ENCODE measurements around the gene CDK6.
"Not testable (repeated sequence)": the region's sequence is repeated elsewhere in the genome, so short reads cannot be mapped to it uniquely, and the experiment has no call there.

CDK6 gene

DNA sequence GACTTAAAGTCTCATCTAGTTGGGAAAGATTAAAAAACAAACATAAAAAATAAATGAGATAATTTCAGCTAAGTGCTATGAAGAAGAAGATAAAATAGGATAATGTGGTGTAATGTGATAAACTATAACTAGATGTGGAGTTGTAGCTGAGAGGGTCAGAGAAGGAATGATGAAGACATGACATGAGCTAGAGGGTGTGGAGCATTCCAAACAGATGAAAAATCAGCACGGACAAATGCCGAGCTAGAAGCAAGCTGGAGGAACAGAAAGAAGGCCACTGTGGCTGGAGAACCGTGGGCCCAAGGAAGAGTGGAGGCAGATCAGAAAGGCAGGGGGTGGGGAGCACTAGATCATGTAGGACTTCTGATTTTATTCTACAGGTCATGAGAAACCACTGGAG, 70.6 kb downstream of the CDK6 start:
- DNase-seq (ENCODE audit: low read depth): peak; percentile 78
- H3K4me3 ChIP-seq (replicated peaks; ENCODE audit: low read depth, low read length): no peak overlapping the region
- TF ChIP-seq, protein P1, sequence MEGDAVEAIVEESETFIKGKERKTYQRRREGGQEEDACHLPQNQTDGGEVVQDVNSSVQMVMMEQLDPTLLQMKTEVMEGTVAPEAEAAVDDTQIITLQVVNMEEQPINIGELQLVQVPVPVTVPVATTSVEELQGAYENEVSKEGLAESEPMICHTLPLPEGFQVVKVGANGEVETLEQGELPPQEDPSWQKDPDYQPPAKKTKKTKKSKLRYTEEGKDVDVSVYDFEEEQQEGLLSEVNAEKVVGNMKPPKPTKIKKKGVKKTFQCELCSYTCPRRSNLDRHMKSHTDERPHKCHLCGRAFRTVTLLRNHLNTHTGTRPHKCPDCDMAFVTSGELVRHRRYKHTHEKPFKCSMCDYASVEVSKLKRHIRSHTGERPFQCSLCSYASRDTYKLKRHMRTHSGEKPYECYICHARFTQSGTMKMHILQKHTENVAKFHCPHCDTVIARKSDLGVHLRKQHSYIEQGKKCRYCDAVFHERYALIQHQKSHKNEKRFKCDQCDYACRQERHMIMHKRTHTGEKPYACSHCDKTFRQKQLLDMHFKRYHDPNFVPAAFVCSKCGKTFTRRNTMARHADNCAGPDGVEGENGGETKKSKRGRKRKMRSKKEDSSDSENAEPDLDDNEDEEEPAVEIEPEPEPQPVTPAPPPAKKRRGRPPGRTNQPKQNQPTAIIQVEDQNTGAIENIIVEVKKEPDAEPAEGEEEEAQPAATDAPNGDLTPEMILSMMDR (IDR thresholded peaks at IDR 0.05; ENCODE audit: low read length, missing control alignments): no peak

DNA sequence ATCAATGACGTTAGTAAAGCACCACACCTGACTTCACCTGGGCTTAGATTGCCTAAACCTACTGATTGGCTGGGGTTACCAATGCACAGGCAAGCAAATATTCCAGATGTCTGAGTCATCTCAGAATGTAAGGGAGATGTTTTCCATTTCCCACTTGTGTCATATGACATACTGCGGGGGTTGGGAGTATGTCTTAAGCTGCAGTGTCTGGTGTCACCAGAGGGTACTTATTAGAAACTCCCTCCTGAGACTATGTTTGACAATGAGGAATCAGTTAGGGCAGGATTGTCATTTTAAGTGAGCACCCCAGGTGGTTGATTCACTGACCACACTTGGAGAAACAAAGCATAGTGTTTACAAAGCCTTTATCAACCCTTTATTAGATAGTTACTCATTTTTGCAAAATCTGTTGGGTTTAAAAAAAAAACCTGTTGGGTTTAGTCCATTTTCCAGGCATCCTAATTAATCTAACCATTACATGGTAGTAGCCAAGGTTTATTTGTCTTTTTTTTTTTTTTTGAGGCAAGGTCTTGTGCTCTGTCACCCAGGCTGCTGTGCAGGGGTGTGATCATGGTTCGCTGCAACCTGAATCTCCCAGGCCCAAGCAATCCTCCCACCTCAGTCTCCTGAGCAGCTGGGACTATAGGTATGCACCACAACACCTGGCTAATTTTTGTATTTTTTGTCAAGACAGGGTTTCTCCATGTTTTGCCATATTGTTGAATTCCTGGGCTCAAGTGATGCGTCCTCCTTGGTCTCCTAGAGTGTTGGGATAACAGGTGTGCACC, 72.5 kb downstream of the CDK6 start:
- H3K4me3 ChIP-seq (replicated peaks; ENCODE audit: low read depth, low read length): no peak overlapping the region
- peak; percentile 65 for DNase-seq (ENCODE audit: low read depth)
- TF ChIP-seq, protein P1 (IDR thresholded peaks at IDR 0.05; ENCODE audit: low read length, missing control alignments): no peak

- DNase-seq (ENCODE audit: low read depth): no peak
- TF ChIP-seq, protein P1 (IDR thresholded peaks at IDR 0.05; ENCODE audit: low read length, missing control alignments): no peak
- no peak overlapping the region for H3K4me3 ChIP-seq (replicated peaks; ENCODE audit: low read depth, low read length)
Measured at GRCh38 chr7:92762851-92763250, 73.5 kb downstream of the CDK6 start.

DNA sequence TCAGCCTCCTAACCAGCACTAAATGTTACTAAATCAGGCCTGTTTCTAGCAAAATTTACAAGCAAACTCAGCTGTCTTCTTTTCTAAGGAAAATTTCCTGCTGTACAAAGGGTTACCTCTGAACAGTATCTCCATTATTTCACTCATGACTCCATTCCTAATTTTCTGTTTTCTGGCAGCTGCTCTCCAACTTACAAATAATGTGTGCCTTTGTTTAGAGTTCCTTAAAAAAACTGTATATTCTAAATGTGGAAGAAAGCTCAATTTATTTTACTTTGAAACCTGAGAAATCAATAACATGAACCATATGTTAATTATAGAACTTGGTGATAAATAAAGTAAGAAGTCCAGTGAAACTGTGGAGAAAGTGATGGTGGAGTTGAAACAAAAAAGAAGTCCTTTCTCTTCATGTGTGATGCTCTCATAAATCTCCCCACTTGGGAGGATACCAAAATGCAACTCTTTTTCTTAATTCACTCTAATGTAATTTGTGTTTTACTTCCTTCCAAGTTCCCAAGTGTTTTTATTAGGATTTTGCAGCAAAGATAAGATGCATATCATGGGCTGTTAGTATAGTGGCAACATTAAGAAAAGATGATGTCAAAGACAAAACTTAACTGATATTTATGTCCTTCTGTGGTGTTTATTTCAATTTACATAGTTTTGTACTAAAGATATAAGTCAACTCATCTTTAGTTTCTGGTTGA, 74.8 kb downstream of the CDK6 start:
- DNase-seq (ENCODE audit: low read depth): no peak
- TF ChIP-seq, protein P1 (IDR thresholded peaks at IDR 0.05; ENCODE audit: low read length, missing control alignments): no peak
- no peak overlapping the region for H3K4me3 ChIP-seq (replicated peaks; ENCODE audit: low read depth, low read length)

- H3K4me3 ChIP-seq (replicated peaks; ENCODE audit: low read depth, low read length): no peak overlapping the region
- DNase-seq (ENCODE audit: low read depth): no peak
- TF ChIP-seq, protein P1 (IDR thresholded peaks at IDR 0.05; ENCODE audit: low read length, missing control alignments): no peak
Measured at GRCh38 chr7:92758796-92759431, 77.5 kb downstream of the CDK6 start.

DNA sequence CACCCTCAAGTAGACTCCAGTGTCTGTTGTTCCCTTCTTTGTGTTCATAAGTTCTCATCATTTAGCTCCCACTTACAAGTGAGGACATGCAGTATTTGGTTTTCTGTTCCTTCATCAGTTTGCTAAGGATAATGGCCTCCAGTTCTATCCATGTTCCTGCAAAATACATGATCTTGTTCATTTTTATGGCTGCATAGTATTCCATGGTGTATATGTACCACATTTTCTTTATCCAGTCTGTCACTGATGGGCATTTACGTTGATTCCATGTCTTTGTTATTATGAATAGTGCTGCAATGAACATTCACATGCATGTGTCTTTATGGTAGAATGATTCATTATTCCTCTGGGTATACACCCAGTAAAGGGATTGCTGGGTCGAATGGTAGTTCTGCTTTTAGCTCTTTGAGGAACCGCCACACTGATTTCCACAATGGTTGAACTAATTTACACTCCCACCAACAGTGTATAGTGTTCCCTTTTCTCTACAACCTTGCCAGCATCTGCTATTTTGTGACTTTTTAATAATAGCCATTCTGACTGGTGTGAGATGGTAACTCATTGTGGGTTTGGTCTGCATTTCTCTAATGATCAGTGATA, 79.0 kb downstream of the CDK6 start:
- DNase-seq (ENCODE audit: low read depth): not testable (repeated sequence)

GRCh38 chr7:92755680-92756079, 80.7 kb downstream of the CDK6 start:
- no peak overlapping the region for H3K4me3 ChIP-seq (replicated peaks; ENCODE audit: low read depth, low read length)
- TF ChIP-seq, protein P1 (IDR thresholded peaks at IDR 0.05; ENCODE audit: low read length, missing control alignments): no peak
- DNase-seq (ENCODE audit: low read depth): no peak

More for the DNA sequence above, 79.0 kb downstream of the CDK6 start:
- H3K4me3 ChIP-seq (replicated peaks; ENCODE audit: low read depth, low read length): not testable (repeated sequence)

All from fibroblast of pulmonary artery (primary cell).